ENCODE results near the gene ZFP92.

- TF ChIP-seq CTCF (IDR thresholded peaks at IDR 0.05) (no peak), POLR2A (IDR thresholded peaks at IDR 0.05) (no peak)
Measured at GRCh38 chrX:153434801-153435200, 23.5 kb downstream of the ZFP92 start.

Measured in testis (tissue), 2 donors.